Esophagus muscularis mucosa (tissue), 3 donors: ENCODE measurements around the gene EFCAB7.

Experiments
- POLR2A ChIP-seq: fragments of 450-650 bp; IDR thresholded peaks from one replicate; pipeline ENCODE4 v1.6.1; 2017; ENCODE audit warnings: antibody characterized with exemption, moderate library complexity, mild to moderate bottlenecking, low read depth
- POLR2AphosphoS5 ChIP-seq, 2 donors: sonication (generic); formaldehyde crosslinking; IDR thresholded peaks; one replicate each; pipeline ENCODE4 v1.6.1; 2017; ENCODE audit warnings: antibody characterized with exemption in 2 of 2
- TF ChIP-seq, protein P1 (sequence below), 3 experiments: fragments of 200-600 bp in 2 of 3; fragments of 450-650 bp in 1 of 3; sonication (generic) in 2 of 3; IDR thresholded peaks; one replicate each; pipeline ENCODE4 v1.5.1; 2017 to 2019; ENCODE audit warnings: antibody characterized with exemption in 3 of 3, mild to moderate bottlenecking in 2 of 3, moderate library complexity in 1 of 3

DNA sequence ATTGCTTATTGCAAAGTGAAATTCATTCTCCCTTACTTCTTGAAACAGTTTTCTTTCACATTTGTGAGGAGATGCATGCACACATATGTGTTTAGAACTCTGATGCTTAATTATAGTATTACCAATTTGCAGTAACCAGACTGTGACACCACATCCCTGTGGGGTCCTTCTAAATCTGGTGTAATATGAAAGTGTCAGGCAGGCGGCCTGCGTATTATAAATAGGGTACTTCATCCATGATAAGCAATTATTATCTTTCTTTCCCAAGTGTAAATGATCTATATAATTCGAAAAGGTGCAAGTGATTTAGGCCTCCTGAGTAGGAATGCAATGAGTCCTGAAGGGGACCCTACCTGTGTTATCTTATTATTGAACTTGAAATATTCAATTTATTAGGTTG lies 876 bp downstream of the EFCAB7 start:
- TF ChIP-seq, protein P1, sequence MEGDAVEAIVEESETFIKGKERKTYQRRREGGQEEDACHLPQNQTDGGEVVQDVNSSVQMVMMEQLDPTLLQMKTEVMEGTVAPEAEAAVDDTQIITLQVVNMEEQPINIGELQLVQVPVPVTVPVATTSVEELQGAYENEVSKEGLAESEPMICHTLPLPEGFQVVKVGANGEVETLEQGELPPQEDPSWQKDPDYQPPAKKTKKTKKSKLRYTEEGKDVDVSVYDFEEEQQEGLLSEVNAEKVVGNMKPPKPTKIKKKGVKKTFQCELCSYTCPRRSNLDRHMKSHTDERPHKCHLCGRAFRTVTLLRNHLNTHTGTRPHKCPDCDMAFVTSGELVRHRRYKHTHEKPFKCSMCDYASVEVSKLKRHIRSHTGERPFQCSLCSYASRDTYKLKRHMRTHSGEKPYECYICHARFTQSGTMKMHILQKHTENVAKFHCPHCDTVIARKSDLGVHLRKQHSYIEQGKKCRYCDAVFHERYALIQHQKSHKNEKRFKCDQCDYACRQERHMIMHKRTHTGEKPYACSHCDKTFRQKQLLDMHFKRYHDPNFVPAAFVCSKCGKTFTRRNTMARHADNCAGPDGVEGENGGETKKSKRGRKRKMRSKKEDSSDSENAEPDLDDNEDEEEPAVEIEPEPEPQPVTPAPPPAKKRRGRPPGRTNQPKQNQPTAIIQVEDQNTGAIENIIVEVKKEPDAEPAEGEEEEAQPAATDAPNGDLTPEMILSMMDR (IDR thresholded peaks at IDR 0.05), result no peak
- TF ChIP-seq POLR2AphosphoS5 (IDR thresholded peaks at IDR 0.05) (no peak), POLR2A (no peak)
